NCI-H187 treated with DMSO at 0.1 percent for 48 hours (cell line): ENCODE results near the gene MAP4K4.

Source experiments
- DNase-seq: peaks from one replicate; lab custom pipeline; 2025; lab: John Stamatoyannopoulos, UW

The MAP4K4 gene

GRCh38 chr2:101697124-101698013, at the start of gene MAP4K4:
MAP4K4 (plus strand) TSS chr2:101697707; CDS start chr2:101698081, 374 bp downstream.
- DNase-seq: no peak

- DNase-seq: no peak
Measured at GRCh38 chr2:101653469-101653868, 44.0 kb upstream of the MAP4K4 start.

- DNase-seq: no peak
Measured at GRCh38 chr2:101655702-101656422, 41.6 kb upstream of the MAP4K4 start.

- no peak for DNase-seq
Measured at GRCh38 chr2:101657787-101658186, 39.7 kb upstream of the MAP4K4 start.

GRCh38 chr2:101658387-101658786, 39.1 kb upstream of the MAP4K4 start:
- no peak for DNase-seq

GRCh38 chr2:101665312-101665711, 32.2 kb upstream of the MAP4K4 start:
- DNase-seq: no peak

GRCh38 chr2:101667823-101668222, 29.7 kb upstream of the MAP4K4 start:
- no peak for DNase-seq

- no peak for DNase-seq
Measured at GRCh38 chr2:101672047-101672446, 25.5 kb upstream of the MAP4K4 start.

- DNase-seq: no peak
Measured at GRCh38 chr2:101673920-101674319, 23.6 kb upstream of the MAP4K4 start.

- DNase-seq: no peak
Measured at GRCh38 chr2:101675512-101675911, 22.0 kb upstream of the MAP4K4 start.

- no peak for DNase-seq
Measured at GRCh38 chr2:101676674-101677073, 20.8 kb upstream of the MAP4K4 start.

- no peak for DNase-seq
Measured at GRCh38 chr2:101677658-101678057, 19.8 kb upstream of the MAP4K4 start.

- DNase-seq: no peak
Measured at GRCh38 chr2:101678379-101678778, 19.1 kb upstream of the MAP4K4 start.

GRCh38 chr2:101679037-101679726, 18.3 kb upstream of the MAP4K4 start:
- no peak for DNase-seq

- DNase-seq: no peak
Measured at GRCh38 chr2:101679801-101680487, 17.6 kb upstream of the MAP4K4 start.

GRCh38 chr2:101682311-101682710, 15.2 kb upstream of the MAP4K4 start:
- DNase-seq: no peak

GRCh38 chr2:101684313-101684712, 13.2 kb upstream of the MAP4K4 start:
- no peak for DNase-seq

GRCh38 chr2:101688261-101688660, 9.2 kb upstream of the MAP4K4 start:
- DNase-seq: no peak

- no peak for DNase-seq
Measured at GRCh38 chr2:101689114-101689825, 8.2 kb upstream of the MAP4K4 start.

GRCh38 chr2:101690547-101691152, 6.9 kb upstream of the MAP4K4 start:
- DNase-seq: no peak

GRCh38 chr2:101692041-101692440, 5.5 kb upstream of the MAP4K4 start:
- no peak for DNase-seq
